GM21367 (cell line): ENCODE data around the gene MGAT5B.

Experiments
- ATAC-seq: cut with Tn5 transposase; IDR thresholded peaks from one replicate; pipeline ENCODE4 v1.9.1; 2021; ENCODE audit not compliant: unreplicated experiment

Gene MGAT5B

GRCh38 chr17:76946772-76947135, 78.5 kb downstream of the MGAT5B start:
- ATAC-seq, result no peak

GRCh38 chr17:76947309-76947708, 79.1 kb downstream of the MGAT5B start:
- ATAC-seq, result no peak

- no peak for ATAC-seq
Measured at GRCh38 chr17:76947771-76948170, 79.6 kb downstream of the MGAT5B start.

- ATAC-seq, result no peak
Measured at GRCh38 chr17:76948301-76948700, 80.1 kb downstream of the MGAT5B start.

GRCh38 chr17:76948726-76949342, 80.6 kb downstream of the MGAT5B start:
- ATAC-seq, result no peak

- ATAC-seq, result no peak
Measured at GRCh38 chr17:76949913-76950695, 81.9 kb downstream of the MGAT5B start.

- ATAC-seq, result no peak
Measured at GRCh38 chr17:76951375-76951905, 83.2 kb downstream of the MGAT5B start.

- ATAC-seq, result no peak
Measured at GRCh38 chr17:76952402-76952801, 84.2 kb downstream of the MGAT5B start.

GRCh38 chr17:76953066-76953465, 84.9 kb downstream of the MGAT5B start:
- ATAC-seq, result no peak

- no peak for ATAC-seq
Measured at GRCh38 chr17:76953946-76954345, 85.7 kb downstream of the MGAT5B start.

- ATAC-seq, result no peak
Measured at GRCh38 chr17:76955191-76955590, 87.0 kb downstream of the MGAT5B start.

- no peak for ATAC-seq
Measured at GRCh38 chr17:76956846-76957540, 88.8 kb downstream of the MGAT5B start.

- no peak for ATAC-seq
Measured at GRCh38 chr17:76957678-76958464, 89.7 kb downstream of the MGAT5B start.

- no peak for ATAC-seq
Measured at GRCh38 chr17:76958974-76959373, 90.8 kb downstream of the MGAT5B start.

GRCh38 chr17:76961869-76962268, 93.7 kb downstream of the MGAT5B start:
- ATAC-seq, result no peak

GRCh38 chr17:76962858-76963257, 94.7 kb downstream of the MGAT5B start:
- no peak for ATAC-seq

GRCh38 chr17:76966016-76966415, 97.8 kb downstream of the MGAT5B start:
- ATAC-seq, result no peak

- no peak for ATAC-seq
Measured at GRCh38 chr17:76966486-76967181, 98.4 kb downstream of the MGAT5B start.

GRCh38 chr17:76967762-76968161, 99.6 kb downstream of the MGAT5B start:
- no peak for ATAC-seq
